ENCODE measurements around the gene TMEM233. TPM values are rescaled to one million over a fixed set of nuclear protein-coding genes. Genes with fewer than 3 reads are reported as not detected.

The TMEM233 gene
- total RNA-seq, 4 donors from 2014 or later = 0.31 to 0.57 TPM; not detected in 2

DNA sequence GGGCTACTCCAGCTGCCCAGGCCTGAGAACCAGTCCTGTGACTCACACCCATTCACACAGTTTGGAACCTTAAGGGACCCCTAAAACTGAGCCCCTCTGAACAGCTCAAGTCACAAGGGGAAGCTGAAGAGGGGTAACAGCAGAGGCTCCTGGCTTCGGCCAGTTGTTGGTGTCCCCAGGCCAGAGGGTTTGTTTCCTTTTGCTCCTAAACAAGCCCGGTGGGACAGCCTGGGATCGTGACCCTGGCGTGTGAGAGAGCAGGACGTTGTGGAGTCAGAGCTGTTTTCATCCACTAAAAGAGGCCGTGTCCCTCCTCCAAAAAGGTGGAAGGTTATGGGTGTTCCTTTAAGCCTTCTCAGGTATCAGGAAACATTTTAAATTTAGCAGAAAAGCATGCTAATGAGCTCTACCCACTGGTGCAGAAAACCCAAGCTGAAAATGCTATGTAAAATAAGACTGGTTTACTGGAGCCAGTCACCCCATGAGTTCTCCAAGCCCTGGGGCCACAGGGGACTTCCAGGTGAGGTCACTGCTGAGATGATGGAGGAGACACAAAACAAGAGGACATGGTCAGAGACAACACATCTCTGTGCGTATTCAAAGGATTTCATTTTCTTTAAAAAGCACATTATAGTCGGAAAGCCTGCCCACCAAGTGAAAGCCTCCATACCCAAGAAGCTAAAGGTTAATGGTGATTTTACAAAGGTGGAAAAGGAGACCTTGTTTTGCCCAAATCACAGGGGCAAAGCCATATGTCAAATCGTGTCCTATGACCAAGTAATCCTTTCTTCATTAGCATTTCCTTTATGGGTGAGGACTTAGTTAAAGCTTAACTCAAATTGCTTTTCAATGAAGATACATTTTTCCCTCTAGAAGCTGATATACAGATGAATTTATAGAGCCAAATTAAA is 88.4 kb downstream of the TMEM233 start:
- H3K4me1 ChIP-seq = no peaks in the 10 kb centered on the region
- no peak for TF ChIP-seq POLR2A (IDR thresholded peaks at IDR 0.05)
- TF ChIP-seq, protein P1, sequence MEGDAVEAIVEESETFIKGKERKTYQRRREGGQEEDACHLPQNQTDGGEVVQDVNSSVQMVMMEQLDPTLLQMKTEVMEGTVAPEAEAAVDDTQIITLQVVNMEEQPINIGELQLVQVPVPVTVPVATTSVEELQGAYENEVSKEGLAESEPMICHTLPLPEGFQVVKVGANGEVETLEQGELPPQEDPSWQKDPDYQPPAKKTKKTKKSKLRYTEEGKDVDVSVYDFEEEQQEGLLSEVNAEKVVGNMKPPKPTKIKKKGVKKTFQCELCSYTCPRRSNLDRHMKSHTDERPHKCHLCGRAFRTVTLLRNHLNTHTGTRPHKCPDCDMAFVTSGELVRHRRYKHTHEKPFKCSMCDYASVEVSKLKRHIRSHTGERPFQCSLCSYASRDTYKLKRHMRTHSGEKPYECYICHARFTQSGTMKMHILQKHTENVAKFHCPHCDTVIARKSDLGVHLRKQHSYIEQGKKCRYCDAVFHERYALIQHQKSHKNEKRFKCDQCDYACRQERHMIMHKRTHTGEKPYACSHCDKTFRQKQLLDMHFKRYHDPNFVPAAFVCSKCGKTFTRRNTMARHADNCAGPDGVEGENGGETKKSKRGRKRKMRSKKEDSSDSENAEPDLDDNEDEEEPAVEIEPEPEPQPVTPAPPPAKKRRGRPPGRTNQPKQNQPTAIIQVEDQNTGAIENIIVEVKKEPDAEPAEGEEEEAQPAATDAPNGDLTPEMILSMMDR (IDR thresholded peaks at IDR 0.05) = no peak
- no peak for TF ChIP-seq POLR2AphosphoS5 (IDR thresholded peaks at IDR 0.05)
- no peak for TF ChIP-seq EP300 (IDR thresholded peaks at IDR 0.05)
- H3K27me3 ChIP-seq = no peaks in the 10 kb centered on the region
- 86 to 95% methylated on average over 2 to 8 of the region's 9 CpGs for WGBS, 2 donors (ENCODE audit: low coverage in 1 of 2)
- peaks cover 7 to 56% of the 10 kb centered on the region in 2 donors for H3K36me3 ChIP-seq
- no peaks in the 10 kb centered on the region for H3K9me3 ChIP-seq
- ATAC-seq = no peak
- peak overlapping the region in 1 of 4 donors; percentile 5 for H3K27ac ChIP-seq
- no peak overlapping the region for H3K4me3 ChIP-seq

DNA sequence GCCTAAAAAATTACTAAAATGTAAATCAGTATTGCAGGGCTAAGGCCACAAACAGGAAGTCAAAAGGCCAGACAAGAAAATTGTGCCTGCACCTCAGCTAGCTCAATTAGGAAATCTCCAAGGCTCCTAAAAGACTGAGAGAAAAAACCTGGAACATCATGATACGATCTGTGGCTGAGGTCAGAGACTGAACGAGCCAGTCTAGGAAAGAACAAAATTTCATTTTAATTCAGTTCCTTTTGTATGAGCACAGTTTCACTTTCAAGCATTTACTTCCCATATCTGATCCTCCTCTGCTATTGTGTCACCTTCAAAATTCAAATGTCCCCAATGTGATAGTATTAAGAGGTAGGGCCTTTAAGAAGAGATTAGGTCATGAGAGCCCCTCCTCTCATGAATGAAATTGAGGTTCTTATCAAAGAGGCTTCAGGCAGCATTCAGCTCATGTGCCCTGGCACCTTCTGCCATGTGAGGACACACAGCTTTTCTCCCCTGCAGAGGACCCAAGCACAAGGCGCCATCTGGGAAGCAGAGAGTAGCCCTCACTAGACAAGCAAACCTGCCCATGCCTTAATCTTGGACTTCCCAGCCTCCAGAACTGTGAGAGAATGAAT is 89.2 kb downstream of the TMEM233 start:
- TF ChIP-seq POLR2A (IDR thresholded peaks at IDR 0.05) = no peak
- WGBS, 2 donors (ENCODE audit: low coverage in 1 of 2) = 54 to 86% methylated on average over 3 of the region's 3 CpGs
- no peaks in the 10 kb centered on the region for H3K9me3 ChIP-seq
- H3K36me3 ChIP-seq = peaks cover 7 to 48% of the 10 kb centered on the region in 2 donors
- no peak for ATAC-seq
- no peak overlapping the region for H3K4me3 ChIP-seq
- peaks cover 0 to 5% (median 0%) of the 10 kb centered on the region in 3 donors for H3K4me1 ChIP-seq
- no peaks in the 10 kb centered on the region for H3K27me3 ChIP-seq
- no peak overlapping the region for H3K27ac ChIP-seq

GRCh38 chr12:119683413-119683812 is 89.8 kb downstream of the TMEM233 start:
- ATAC-seq = no peak
- Histone ChIP-seq H3K27me3 (no peaks in the 10 kb centered on the region), H3K36me3 (peaks cover 6 to 44% of the 10 kb centered on the region in 2 donors), H3K9me3 (no peaks in the 10 kb centered on the region), H3K27ac (no peak overlapping the region), H3K4me3 (no peak overlapping the region), H3K4me1 (peaks cover 0 to 5% (median 0%) of the 10 kb centered on the region in 3 donors)
- TF ChIP-seq, protein P1 (IDR thresholded peaks at IDR 0.05) = no peak
- no peak for TF ChIP-seq EP300 (IDR thresholded peaks at IDR 0.05)
- TF ChIP-seq POLR2AphosphoS5 (IDR thresholded peaks at IDR 0.05) = no peak
- no peak for TF ChIP-seq POLR2A (IDR thresholded peaks at IDR 0.05)
- WGBS, 2 donors (ENCODE audit: low coverage in 1 of 2) = 62 to 79% methylated on average over 2 to 6 of the region's 6 CpGs

DNA sequence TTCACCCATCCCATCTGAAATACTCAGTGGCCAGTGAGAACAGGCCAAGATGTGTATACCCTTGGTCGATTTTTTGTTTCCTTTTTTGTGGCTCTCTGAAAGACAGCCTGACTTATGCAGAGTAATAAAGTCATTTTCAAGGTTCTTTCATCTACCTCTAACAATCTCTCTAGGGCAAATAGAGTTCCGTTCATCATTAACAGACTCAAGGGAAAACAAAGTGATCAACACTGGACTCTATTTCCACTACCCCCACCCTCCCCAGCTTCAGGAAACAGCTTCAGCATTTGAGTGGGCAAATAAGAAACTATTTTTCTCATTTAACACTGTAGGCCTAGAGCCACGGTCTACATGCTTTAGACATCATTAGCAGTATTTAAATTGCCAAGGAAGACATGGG is 90.2 kb downstream of the TMEM233 start:
- Histone ChIP-seq H3K36me3 (peaks cover 5 to 41% of the 10 kb centered on the region in 2 donors), H3K4me3 (no peak overlapping the region), H3K27ac (no peak overlapping the region), H3K4me1 (peaks cover 0 to 5% (median 0%) of the 10 kb centered on the region in 3 donors), H3K27me3 (no peaks in the 10 kb centered on the region), H3K9me3 (no peaks in the 10 kb centered on the region)
- no peak for ATAC-seq
- WGBS, 2 donors (ENCODE audit: low coverage in 1 of 2) = 77 to 87% methylated on average over 3 of the region's 3 CpGs
- TF ChIP-seq POLR2AphosphoS5 (IDR thresholded peaks at IDR 0.05) = no peak
- TF ChIP-seq, protein P1 (IDR thresholded peaks at IDR 0.05) = no peak
- no peak for TF ChIP-seq POLR2A (IDR thresholded peaks at IDR 0.05)
- no peak for TF ChIP-seq EP300 (IDR thresholded peaks at IDR 0.05)

- no peak overlapping the region for H3K27ac ChIP-seq
These were observed 91.3 kb downstream of the TMEM233 start for GRCh38 chr12:119684711-119685369.

More at GRCh38 chr12:119684711-119685369, 91.3 kb downstream of the TMEM233 start:
- Histone ChIP-seq H3K4me1 (peaks cover 0 to 5% (median 0%) of the 10 kb centered on the region in 3 donors), H3K36me3 (peaks cover 5 to 31% of the 10 kb centered on the region in 2 donors), H3K27me3 (no peaks in the 10 kb centered on the region), H3K9me3 (no peaks in the 10 kb centered on the region), H3K4me3 (no peak overlapping the region)
- 78 to 83% methylated on average over 10 of the region's 10 CpGs for WGBS, 2 donors (ENCODE audit: low coverage in 1 of 2)
- ATAC-seq = no peak
- TF ChIP-seq, protein P1 (IDR thresholded peaks at IDR 0.05) = no peak
- no peak for TF ChIP-seq EP300 (IDR thresholded peaks at IDR 0.05)
- no peak for TF ChIP-seq POLR2AphosphoS5 (IDR thresholded peaks at IDR 0.05)
- no peak for TF ChIP-seq POLR2A (IDR thresholded peaks at IDR 0.05)
